Mesendoderm (in vitro differentiated cells): Measurements from ENCODE around the gene PXK.

Source experiments
- DNase-seq: peaks from one replicate; pipeline ENCODE4 v3.0.0; 2013
- H2AK5ac ChIP-seq: 2 replicates; pipeline ENCODE4 v1.6.1; 2013; ENCODE audit warnings: low read length, inconsistent platforms
- H2BK120ac ChIP-seq: 2 replicates; pipeline ENCODE4 v1.6.1; 2013; ENCODE audit warnings: low read depth, mild to moderate bottlenecking, low read length, moderate library complexity, mixed read lengths
- H2BK15ac ChIP-seq: replicated peaks from 2 replicates; pipeline ENCODE4 v1.6.1; 2013; ENCODE audit warnings: low read depth, mild to moderate bottlenecking, moderate library complexity
- H2BK5ac ChIP-seq: 2 replicates; pipeline ENCODE4 v1.6.1; 2013; ENCODE audit warnings: low read length, inconsistent platforms
- H3K18ac ChIP-seq: 2 replicates; pipeline ENCODE4 v1.6.1; 2013; ENCODE audit warnings: mild to moderate bottlenecking, low read length, mixed read lengths
- H3K23ac ChIP-seq: one replicate; pipeline ENCODE4 v1.6.1; 2013; ENCODE audit warnings: low read length
- H3K27ac ChIP-seq: 2 replicates; pipeline ENCODE4 v1.5.1; 2013; ENCODE audit warnings: low read depth, mild to moderate bottlenecking, inconsistent platforms, low read length, moderate library complexity
- H3K27me3 ChIP-seq: 2 replicates; pipeline ENCODE4 v1.6.1; 2013; ENCODE audit warnings: low read length, control low read depth, mild to moderate bottlenecking, inconsistent platforms; ENCODE audit not compliant: insufficient read depth, poor library complexity
- H3K36me3 ChIP-seq: 2 replicates; pipeline ENCODE4 v1.6.1; 2013; ENCODE audit warnings: low read length, inconsistent platforms; ENCODE audit not compliant: control insufficient read depth, insufficient read depth
- H3K4ac ChIP-seq: one replicate; pipeline ENCODE4 v1.6.1; 2013; ENCODE audit warnings: low read depth, mild to moderate bottlenecking, low read length, moderate library complexity
- H3K4me1 ChIP-seq: 2 replicates; pipeline ENCODE4 v1.6.1; 2013; ENCODE audit warnings: low read depth, low read length, inconsistent platforms; ENCODE audit not compliant: control insufficient read depth
- H3K4me2 ChIP-seq: 2 replicates; pipeline ENCODE4 v1.6.1; 2013; ENCODE audit warnings: low read length
- H3K4me3 ChIP-seq: 2 replicates; pipeline ENCODE4 v1.5.1; 2013; ENCODE audit warnings: mild to moderate bottlenecking, low read length
- H3K56ac ChIP-seq: one replicate; pipeline ENCODE4 v1.6.1; 2013; ENCODE audit warnings: low read length
- H3K79me1 ChIP-seq: 2 replicates; pipeline ENCODE4 v1.6.1; 2013; ENCODE audit warnings: low read length, inconsistent platforms
- H3K79me2 ChIP-seq: 2 replicates; pipeline ENCODE4 v1.6.1; 2013; ENCODE audit warnings: mild to moderate bottlenecking, low read length; ENCODE audit not compliant: control insufficient read depth, insufficient read depth
- H3K9ac ChIP-seq: 2 replicates; pipeline ENCODE4 v1.6.1; 2013; ENCODE audit warnings: low read length, inconsistent platforms
- H4K5ac ChIP-seq: one replicate; pipeline ENCODE4 v1.6.1; 2013; ENCODE audit warnings: low read length
- H4K8ac ChIP-seq: one replicate; pipeline ENCODE4 v1.6.1; 2013; ENCODE audit warnings: low read depth, mild to moderate bottlenecking, control low read depth, low read length, moderate library complexity
- WGBS: extraction: QIAGEN DNeasy Blood & Tissue Kit; methylation state at CpG from one replicate; pipeline ENCODE4 v1.1.7; 2013; ENCODE audit warnings: low lambda C conversion rate, missing lambda C conversion rate; ENCODE audit not compliant: insufficient coverage; ENCODE audit errors: extremely low coverage; 5-methylcytosine and 5-hydroxymethylcytosine counted together

PXK gene

DNA sequence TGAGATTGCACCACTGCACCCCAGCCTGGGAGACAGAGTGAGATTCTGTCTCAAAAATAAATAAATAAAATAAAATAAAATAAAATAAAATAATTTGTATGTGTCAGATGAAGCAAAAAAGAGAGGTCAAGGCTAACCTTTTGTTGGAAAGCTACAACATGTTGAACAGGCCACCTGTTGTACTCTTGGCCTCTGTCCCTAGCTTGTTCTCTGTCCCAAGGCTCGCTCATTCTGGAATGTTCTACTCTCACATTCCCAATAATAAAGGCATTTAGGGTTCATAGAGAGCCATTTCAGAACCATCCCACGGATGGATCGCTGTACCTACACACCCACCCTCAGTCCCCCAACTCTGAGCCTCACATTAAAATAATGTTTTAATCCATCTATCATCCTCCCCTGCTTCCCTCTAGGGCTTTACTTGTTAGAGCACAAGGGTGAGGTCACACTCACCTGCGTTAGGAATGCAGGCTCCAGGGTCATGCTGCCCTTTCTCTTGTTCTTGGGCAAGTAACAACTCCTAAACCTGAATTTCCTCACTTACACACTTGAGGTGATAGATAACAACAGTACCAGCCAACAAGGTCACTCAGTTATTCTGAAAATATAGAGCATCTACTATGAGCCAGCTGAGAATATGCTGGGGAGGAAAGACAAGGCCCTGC lies 134.3 kb downstream of the PXK start:
- Histone ChIP-seq H3K23ac (no peak overlapping the region), H3K4me1 (peaks cover 16% of the 10 kb centered on the region), H2AK5ac (no peak overlapping the region), H2BK15ac (no peak overlapping the region), H3K56ac (peak overlapping the region; percentile 5), H3K4ac (no peak overlapping the region), H3K79me1 (no peaks in the 10 kb centered on the region), H3K4me2 (no peak overlapping the region), H3K27me3 (no peaks in the 10 kb centered on the region), H3K79me2 (no peaks in the 10 kb centered on the region), H4K5ac (no peak overlapping the region), H3K27ac (no peak overlapping the region), H3K9ac (no peak overlapping the region), H4K8ac (no peak overlapping the region), H3K36me3 (no peaks in the 10 kb centered on the region), H2BK5ac (no peak overlapping the region), H2BK120ac (no peak overlapping the region), H3K4me3 (no peak overlapping the region), H3K18ac (no peak overlapping the region)
- WGBS, result no CpG with 5 or more reads among the region's 4 CpGs
- DNase-seq, result peak; percentile 34

GRCh38 chr3:58469096-58469495 lies 136.4 kb downstream of the PXK start:
- Histone ChIP-seq H3K79me2 (no peaks in the 10 kb centered on the region), H2BK120ac (no peak overlapping the region), H2BK15ac (no peak overlapping the region), H3K4ac (no peak overlapping the region), H3K56ac (no peak overlapping the region), H3K4me3 (no peak overlapping the region), H3K27me3 (no peaks in the 10 kb centered on the region), H2AK5ac (no peak overlapping the region), H3K9ac (no peak overlapping the region), H4K5ac (no peak overlapping the region), H3K23ac (no peak overlapping the region), H3K4me1 (peaks cover 16% of the 10 kb centered on the region), H3K79me1 (no peaks in the 10 kb centered on the region), H2BK5ac (no peak overlapping the region), H3K27ac (no peak overlapping the region), H3K4me2 (no peak overlapping the region), H3K36me3 (no peaks in the 10 kb centered on the region), H4K8ac (no peak overlapping the region), H3K18ac (no peak overlapping the region)
- WGBS, result no CpG with 5 or more reads among the region's 4 CpGs
- no peak for DNase-seq

GRCh38 chr3:58470363-58471024 lies 137.8 kb downstream of the PXK start:
- no peaks in the 10 kb centered on the region for H3K79me2 ChIP-seq
- H3K23ac ChIP-seq, result no peak overlapping the region
- H3K4me3 ChIP-seq, result no peak overlapping the region
- H3K27ac ChIP-seq, result no peak overlapping the region
- H2BK15ac ChIP-seq, result no peak overlapping the region
- H3K79me1 ChIP-seq, result no peaks in the 10 kb centered on the region
- H2BK5ac ChIP-seq, result peak overlapping the region; percentile 59
- peak overlapping the region; percentile 47 for H3K4ac ChIP-seq
- no peak overlapping the region for H3K4me2 ChIP-seq
- no peaks in the 10 kb centered on the region for H3K27me3 ChIP-seq
- no peak for DNase-seq
- no CpG with 5 or more reads among the region's 12 CpGs for WGBS
- no peak overlapping the region for H4K5ac ChIP-seq
- peak overlapping the region; percentile 5 for H3K18ac ChIP-seq
- peaks cover 21% of the 10 kb centered on the region for H3K4me1 ChIP-seq
- peak overlapping the region; percentile 45 for H3K56ac ChIP-seq
- no peaks in the 10 kb centered on the region for H3K36me3 ChIP-seq
- H2BK120ac ChIP-seq, result no peak overlapping the region
- no peak overlapping the region for H4K8ac ChIP-seq
- no peak overlapping the region for H3K9ac ChIP-seq
- H2AK5ac ChIP-seq, result peak overlapping the region; percentile 79

DNA sequence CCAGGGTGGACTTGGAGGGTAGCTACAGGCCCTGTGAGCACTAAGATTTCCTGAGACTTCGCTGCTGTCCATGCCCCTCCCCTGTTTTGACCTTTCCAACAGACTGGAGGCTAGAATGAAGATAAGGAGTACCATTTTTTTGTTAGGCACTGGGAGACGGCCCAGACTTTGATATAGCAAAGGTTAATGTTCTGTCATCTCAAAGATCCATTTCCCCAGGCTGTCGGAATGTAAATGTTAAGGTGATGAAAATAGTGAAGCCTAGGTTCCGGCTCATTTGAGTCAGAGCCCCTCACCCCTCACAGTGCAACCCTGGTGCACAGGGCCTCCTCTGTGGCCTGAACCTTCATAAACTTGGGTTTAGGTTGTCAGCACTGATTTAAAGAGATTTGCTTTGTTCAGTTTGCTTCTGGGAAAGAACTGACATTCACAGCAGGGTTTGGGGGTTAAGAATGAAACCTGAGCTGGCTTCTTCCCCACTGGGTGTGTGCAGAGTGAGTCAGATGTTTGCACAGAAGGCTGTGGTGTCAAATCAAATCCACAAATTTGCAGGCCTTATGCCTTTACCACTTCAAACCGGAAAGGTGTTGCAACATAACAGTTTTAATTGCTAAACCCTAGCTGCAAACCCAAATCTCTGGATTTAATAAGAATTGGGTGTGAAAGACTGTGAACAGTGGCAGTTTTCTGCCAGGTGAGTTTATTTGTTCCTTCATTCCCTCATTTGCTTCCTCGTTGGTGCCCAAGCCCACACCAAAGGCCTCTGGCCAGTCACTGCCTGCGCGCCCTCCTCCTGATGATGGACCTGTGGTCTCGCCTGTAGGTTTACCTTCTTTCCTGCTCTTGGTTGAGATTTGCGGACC lies 138.6 kb downstream of the PXK start:
- H3K79me2 ChIP-seq, result no peaks in the 10 kb centered on the region
- peaks cover 21% of the 10 kb centered on the region for H3K4me1 ChIP-seq
- H3K18ac ChIP-seq, result peak overlapping the region; percentile 70
- H3K79me1 ChIP-seq, result no peaks in the 10 kb centered on the region
- no peaks in the 10 kb centered on the region for H3K36me3 ChIP-seq
- H3K56ac ChIP-seq, result peak overlapping the region; percentile 45
- no peak overlapping the region for H2AK5ac ChIP-seq
- H3K23ac ChIP-seq, result no peak overlapping the region
- H3K4me3 ChIP-seq, result no peak overlapping the region
- H3K4ac ChIP-seq, result peak overlapping the region; percentile 47
- peak; percentile 60 for DNase-seq
- peak overlapping the region; percentile 78 for H3K27ac ChIP-seq
- no CpG with 5 or more reads among the region's 10 CpGs for WGBS
- no peaks in the 10 kb centered on the region for H3K27me3 ChIP-seq
- peak overlapping the region; percentile 8 for H2BK120ac ChIP-seq
- H2BK15ac ChIP-seq, result no peak overlapping the region
- H3K9ac ChIP-seq, result peak overlapping the region; percentile 31
- H2BK5ac ChIP-seq, result peak overlapping the region; percentile 72
- no peak overlapping the region for H4K8ac ChIP-seq
- no peak overlapping the region for H4K5ac ChIP-seq
- H3K4me2 ChIP-seq, result no peak overlapping the region

DNA sequence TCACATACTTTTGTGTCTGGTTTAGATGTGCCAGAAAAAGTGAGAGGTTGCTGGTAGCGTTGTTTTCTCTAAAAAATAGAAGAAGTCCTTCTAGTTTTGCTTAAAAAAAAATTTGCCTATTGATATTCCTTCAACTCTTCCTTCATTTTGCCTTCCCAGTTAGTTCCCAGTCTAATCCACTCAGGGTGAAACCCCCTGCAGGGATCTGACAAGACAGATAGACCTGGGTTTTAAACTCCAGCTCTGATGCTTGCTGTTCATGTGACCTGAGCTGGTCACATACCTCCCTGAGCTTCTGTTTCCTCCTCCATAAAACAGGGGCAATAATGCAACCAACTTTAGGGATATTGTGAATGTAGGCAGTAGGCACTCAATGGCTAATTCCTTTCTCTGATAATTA lies 140.6 kb downstream of the PXK start:
- Histone ChIP-seq H2BK120ac (no peak overlapping the region), H3K4me1 (peaks cover 21% of the 10 kb centered on the region), H3K27ac (no peak overlapping the region), H3K79me1 (no peaks in the 10 kb centered on the region), H3K18ac (peak overlapping the region; percentile 13), H3K27me3 (no peaks in the 10 kb centered on the region), H3K79me2 (no peaks in the 10 kb centered on the region), H3K56ac (no peak overlapping the region), H2AK5ac (no peak overlapping the region), H2BK15ac (no peak overlapping the region), H2BK5ac (no peak overlapping the region), H3K4me2 (no peak overlapping the region), H4K8ac (no peak overlapping the region), H3K23ac (no peak overlapping the region), H4K5ac (no peak overlapping the region), H3K36me3 (no peaks in the 10 kb centered on the region), H3K4ac (peak overlapping the region; percentile 42), H3K9ac (no peak overlapping the region), H3K4me3 (no peak overlapping the region)
- DNase-seq, result peak; percentile 57
- WGBS, result no CpG with 5 or more reads among the region's 1 CpG
